ENCODE data around the gene DIS3L2.

Gene DIS3L2

GRCh38 chr2:232276733-232277313, 315.3 kb downstream of the DIS3L2 start:
- no peak overlapping the region for H3K27ac ChIP-seq
- no peak for TF ChIP-seq CTCF (IDR thresholded peaks at IDR 0.05)
- no peak for TF ChIP-seq ZFX (IDR thresholded peaks at IDR 0.05; ENCODE audit: borderline replicate concordance)

- no peak overlapping the region for H3K27ac ChIP-seq
- TF ChIP-seq ZFX (IDR thresholded peaks at IDR 0.05; ENCODE audit: borderline replicate concordance), result no peak
- TF ChIP-seq CTCF (IDR thresholded peaks at IDR 0.05), result no peak
Measured at GRCh38 chr2:232278534-232278933, 317.0 kb downstream of the DIS3L2 start.

DNA sequence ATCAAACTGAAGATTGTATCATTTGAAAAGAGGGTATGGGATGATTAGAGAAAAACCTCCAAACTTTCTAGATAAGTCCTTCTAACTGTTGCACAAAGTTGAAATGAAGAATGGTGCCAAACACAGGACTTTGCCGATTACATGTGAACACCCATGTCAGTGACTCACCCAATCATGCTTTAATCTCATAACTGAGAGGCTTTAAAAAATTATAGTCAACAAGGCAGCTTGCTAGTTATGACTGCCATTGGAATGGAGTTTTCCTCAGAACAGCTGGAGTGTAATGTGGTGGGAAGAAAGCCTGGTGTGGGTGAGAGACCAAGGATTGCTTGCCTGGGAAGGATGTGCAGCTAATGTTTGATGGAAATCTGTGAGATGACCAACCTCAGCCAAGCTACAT, 318.8 kb downstream of the DIS3L2 start:
- no peak for TF ChIP-seq ZFX (IDR thresholded peaks at IDR 0.05; ENCODE audit: borderline replicate concordance)
- TF ChIP-seq CTCF (IDR thresholded peaks at IDR 0.05), result no peak

DNA sequence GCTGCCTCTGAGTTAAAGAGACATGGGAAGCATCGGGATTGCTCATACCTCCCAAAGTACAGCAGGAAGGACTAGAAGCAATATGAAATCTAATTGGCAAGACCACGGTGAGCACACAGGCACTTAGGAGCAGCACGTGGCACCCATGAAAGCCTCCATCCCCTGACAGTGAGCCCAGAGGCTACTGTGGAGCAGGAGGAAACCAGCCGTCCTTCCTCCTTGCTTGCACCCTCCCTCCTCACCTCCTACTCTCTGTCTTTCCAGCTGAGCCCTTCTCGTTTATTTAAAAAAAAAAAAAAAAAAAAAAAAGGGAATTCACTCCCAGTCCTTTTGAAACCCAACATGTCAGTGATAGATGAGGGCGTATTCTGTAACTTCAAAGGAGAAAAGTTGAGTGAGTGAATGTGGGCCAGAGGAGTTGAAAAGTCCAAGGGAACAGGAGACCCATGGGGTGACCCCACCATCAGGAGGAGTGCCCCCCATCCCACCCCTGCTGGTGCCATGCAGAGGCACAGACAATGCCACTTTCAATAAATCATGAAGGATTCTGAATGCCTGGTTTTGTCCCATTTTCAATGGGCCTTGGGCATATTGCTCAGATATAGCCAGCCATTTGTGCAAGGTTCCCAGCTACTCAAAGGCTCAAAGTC, 320.5 kb downstream of the DIS3L2 start:
- H3K27ac ChIP-seq, result no peak overlapping the region
- TF ChIP-seq CTCF (IDR thresholded peaks at IDR 0.05) (no peak), ZFX (IDR thresholded peaks at IDR 0.05; ENCODE audit: borderline replicate concordance) (no peak)

More for the DNA sequence above, 318.8 kb downstream of the DIS3L2 start:
- H3K27ac ChIP-seq, result no peak overlapping the region

DNA sequence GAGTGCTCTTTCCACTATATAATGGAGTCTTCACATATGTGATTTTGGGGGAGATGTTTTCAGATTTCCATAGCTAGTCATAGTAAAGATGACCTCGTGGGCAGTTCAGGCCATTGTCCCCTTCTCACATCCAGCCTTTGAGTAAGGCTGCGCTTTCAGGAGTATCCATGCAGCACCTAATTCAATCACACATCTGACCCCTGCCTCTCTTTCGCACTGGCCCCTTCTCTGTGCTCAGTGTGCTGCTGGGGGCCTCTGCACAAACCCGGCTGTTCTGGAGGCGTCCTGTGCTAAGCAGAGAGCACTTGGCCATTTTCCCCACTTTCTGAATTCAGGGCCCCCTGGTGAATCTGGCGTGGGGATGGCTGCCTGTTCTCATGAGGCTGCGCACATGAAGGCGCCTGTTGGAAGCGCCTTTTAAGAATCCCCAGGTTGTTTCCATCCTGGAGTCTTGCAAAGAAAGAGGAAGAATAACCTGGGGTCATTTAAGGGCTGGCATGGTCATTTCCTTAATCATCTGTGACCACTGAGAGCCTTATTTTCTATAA, 321.1 kb downstream of the DIS3L2 start:
- no peak overlapping the region for H3K27ac ChIP-seq
- TF ChIP-seq ZFX (IDR thresholded peaks at IDR 0.05; ENCODE audit: borderline replicate concordance) (no peak), CTCF (IDR thresholded peaks at IDR 0.05) (no peak)

- TF ChIP-seq ZFX (IDR thresholded peaks at IDR 0.05; ENCODE audit: borderline replicate concordance) (no peak), CTCF (IDR thresholded peaks at IDR 0.05) (no peak)
- no peak overlapping the region for H3K27ac ChIP-seq
Measured at GRCh38 chr2:232286001-232286868, 324.7 kb downstream of the DIS3L2 start.
